ENCODE data around the gene CPT1C.
"Not testable (repeated sequence)": the region's sequence is repeated elsewhere in the genome, so short reads cannot be mapped to it uniquely, and the experiment has no call there.

Gene CPT1C

GRCh38 chr19:49699364-49699763, 8.4 kb downstream of the CPT1C start:
- no peak for DNase-seq (ENCODE audit: extremely low read depth in 1 of 2, low read depth in 1 of 2)

- DNase-seq (ENCODE audit: extremely low read depth in 1 of 2, low read depth in 1 of 2), result no peak
These were observed 9.6 kb downstream of the CPT1C start for GRCh38 chr19:49700563-49700962.

- no peak for DNase-seq (ENCODE audit: extremely low read depth in 1 of 2, low read depth in 1 of 2)
These were observed 10.4 kb downstream of the CPT1C start for GRCh38 chr19:49701271-49701786.

GRCh38 chr19:49704888-49705642, 14.1 kb downstream of the CPT1C start:
- no peak for DNase-seq (ENCODE audit: extremely low read depth in 1 of 2, low read depth in 1 of 2)

- DNase-seq (ENCODE audit: extremely low read depth in 1 of 2, low read depth in 1 of 2), result no peak
These were observed 15.0 kb downstream of the CPT1C start for GRCh38 chr19:49705919-49706318.

GRCh38 chr19:49710372-49710951, 19.5 kb downstream of the CPT1C start:
- no peak for DNase-seq (ENCODE audit: extremely low read depth in 1 of 2, low read depth in 1 of 2)

- no peak for DNase-seq (ENCODE audit: extremely low read depth in 1 of 2, low read depth in 1 of 2)
These were observed 21.5 kb downstream of the CPT1C start for GRCh38 chr19:49712397-49712859.

- no peak for DNase-seq (ENCODE audit: extremely low read depth in 1 of 2, low read depth in 1 of 2)
These were observed 22.4 kb downstream of the CPT1C start for GRCh38 chr19:49713236-49713845.

GRCh38 chr19:49716154-49716553, 25.2 kb downstream of the CPT1C start:
- no peak for DNase-seq (ENCODE audit: extremely low read depth in 1 of 2, low read depth in 1 of 2)

- DNase-seq (ENCODE audit: extremely low read depth in 1 of 2, low read depth in 1 of 2), result no peak
These were observed 27.6 kb downstream of the CPT1C start for GRCh38 chr19:49718511-49718910.

- no peak for DNase-seq (ENCODE audit: extremely low read depth in 1 of 2, low read depth in 1 of 2)
These were observed 28.1 kb downstream of the CPT1C start for GRCh38 chr19:49718991-49719390.

GRCh38 chr19:49719420-49719819, 28.5 kb downstream of the CPT1C start:
- DNase-seq (ENCODE audit: extremely low read depth in 1 of 2, low read depth in 1 of 2), result not testable (repeated sequence)

- no peak for DNase-seq (ENCODE audit: extremely low read depth in 1 of 2, low read depth in 1 of 2)
These were observed 36.5 kb downstream of the CPT1C start for GRCh38 chr19:49727217-49728030.

- no peak for DNase-seq (ENCODE audit: extremely low read depth in 1 of 2, low read depth in 1 of 2)
These were observed 39.2 kb downstream of the CPT1C start for GRCh38 chr19:49730166-49730565.

GRCh38 chr19:49738268-49738667, 47.4 kb downstream of the CPT1C start:
- DNase-seq (ENCODE audit: extremely low read depth in 1 of 2, low read depth in 1 of 2), result no peak

GRCh38 chr19:49739098-49739497, 48.2 kb downstream of the CPT1C start:
- DNase-seq (ENCODE audit: extremely low read depth in 1 of 2, low read depth in 1 of 2), result no peak

GRCh38 chr19:49739933-49740332, 49.0 kb downstream of the CPT1C start:
- no peak for DNase-seq (ENCODE audit: extremely low read depth in 1 of 2, low read depth in 1 of 2)

GRCh38 chr19:49741210-49741844, 50.4 kb downstream of the CPT1C start:
- no peak for DNase-seq (ENCODE audit: extremely low read depth in 1 of 2, low read depth in 1 of 2)

GRCh38 chr19:49744946-49745381, 54.0 kb downstream of the CPT1C start:
- DNase-seq (ENCODE audit: extremely low read depth in 1 of 2, low read depth in 1 of 2), result no peak

GRCh38 chr19:49746206-49746958, 55.5 kb downstream of the CPT1C start:
- peak; percentile 35 to 69 for DNase-seq (ENCODE audit: extremely low read depth in 1 of 2, low read depth in 1 of 2)
